Neural progenitor cell (in vitro differentiated cells): Measurements from ENCODE around the gene ENO1.

ENCODE experiments used
- EZH2 ChIP-seq: fragments of 200-600 bp; sonication (generic); IDR thresholded peaks from 2 replicates; pipeline ENCODE4 v1.6.1; 2017; ENCODE audit warnings: antibody characterized with exemption, mild to moderate bottlenecking, moderate library complexity
- TF ChIP-seq, protein P1 (sequence below): fragments of 200-600 bp; sonication (generic); IDR thresholded peaks from 2 replicates; pipeline ENCODE4 v1.5.1; 2017; ENCODE audit warnings: antibody characterized with exemption, mild to moderate bottlenecking

DNA sequence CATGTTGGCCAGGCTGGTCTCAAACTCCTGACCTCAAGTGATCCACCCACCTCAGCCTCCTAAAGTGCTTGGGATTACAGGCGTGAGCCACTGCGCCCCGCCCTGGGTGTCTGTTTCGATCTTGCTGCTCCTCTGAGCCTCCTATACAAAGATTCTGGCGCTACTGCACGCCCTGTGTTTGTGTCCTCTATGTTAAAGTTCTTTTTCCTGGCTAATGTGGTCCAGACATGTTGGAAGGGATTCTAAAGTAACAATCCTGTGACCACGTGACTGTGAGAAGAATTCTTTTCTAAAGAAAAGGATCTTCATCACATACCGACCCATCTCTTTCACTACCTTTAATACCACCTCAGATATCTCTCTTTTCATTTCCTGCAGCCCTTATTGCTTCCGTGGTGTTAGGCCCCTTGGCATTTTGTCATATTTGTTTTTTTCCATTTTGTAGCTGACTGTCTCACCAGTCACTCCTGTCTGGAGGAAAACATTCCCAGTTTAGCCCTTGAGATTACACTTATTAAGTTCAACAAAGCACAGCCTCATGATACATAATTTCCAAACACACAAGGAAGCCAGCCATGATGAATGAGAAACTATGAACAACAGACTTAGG, 27.2 kb upstream of the ENO1 start:
- TF ChIP-seq, protein P1, sequence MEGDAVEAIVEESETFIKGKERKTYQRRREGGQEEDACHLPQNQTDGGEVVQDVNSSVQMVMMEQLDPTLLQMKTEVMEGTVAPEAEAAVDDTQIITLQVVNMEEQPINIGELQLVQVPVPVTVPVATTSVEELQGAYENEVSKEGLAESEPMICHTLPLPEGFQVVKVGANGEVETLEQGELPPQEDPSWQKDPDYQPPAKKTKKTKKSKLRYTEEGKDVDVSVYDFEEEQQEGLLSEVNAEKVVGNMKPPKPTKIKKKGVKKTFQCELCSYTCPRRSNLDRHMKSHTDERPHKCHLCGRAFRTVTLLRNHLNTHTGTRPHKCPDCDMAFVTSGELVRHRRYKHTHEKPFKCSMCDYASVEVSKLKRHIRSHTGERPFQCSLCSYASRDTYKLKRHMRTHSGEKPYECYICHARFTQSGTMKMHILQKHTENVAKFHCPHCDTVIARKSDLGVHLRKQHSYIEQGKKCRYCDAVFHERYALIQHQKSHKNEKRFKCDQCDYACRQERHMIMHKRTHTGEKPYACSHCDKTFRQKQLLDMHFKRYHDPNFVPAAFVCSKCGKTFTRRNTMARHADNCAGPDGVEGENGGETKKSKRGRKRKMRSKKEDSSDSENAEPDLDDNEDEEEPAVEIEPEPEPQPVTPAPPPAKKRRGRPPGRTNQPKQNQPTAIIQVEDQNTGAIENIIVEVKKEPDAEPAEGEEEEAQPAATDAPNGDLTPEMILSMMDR, result no peak
- no peak for TF ChIP-seq EZH2
